HG03575 (cell line): Measurements from ENCODE around the gene CDC42BPG.

ENCODE experiments used
- ATAC-seq: cut with Tn5 transposase; IDR thresholded peaks from one replicate; pipeline ENCODE4 v1.9.1; 2021; ENCODE audit not compliant: unreplicated experiment, insufficient number of reproducible peaks, low FRiP score; ENCODE audit errors: extremely low read depth

The CDC42BPG gene, protein sequence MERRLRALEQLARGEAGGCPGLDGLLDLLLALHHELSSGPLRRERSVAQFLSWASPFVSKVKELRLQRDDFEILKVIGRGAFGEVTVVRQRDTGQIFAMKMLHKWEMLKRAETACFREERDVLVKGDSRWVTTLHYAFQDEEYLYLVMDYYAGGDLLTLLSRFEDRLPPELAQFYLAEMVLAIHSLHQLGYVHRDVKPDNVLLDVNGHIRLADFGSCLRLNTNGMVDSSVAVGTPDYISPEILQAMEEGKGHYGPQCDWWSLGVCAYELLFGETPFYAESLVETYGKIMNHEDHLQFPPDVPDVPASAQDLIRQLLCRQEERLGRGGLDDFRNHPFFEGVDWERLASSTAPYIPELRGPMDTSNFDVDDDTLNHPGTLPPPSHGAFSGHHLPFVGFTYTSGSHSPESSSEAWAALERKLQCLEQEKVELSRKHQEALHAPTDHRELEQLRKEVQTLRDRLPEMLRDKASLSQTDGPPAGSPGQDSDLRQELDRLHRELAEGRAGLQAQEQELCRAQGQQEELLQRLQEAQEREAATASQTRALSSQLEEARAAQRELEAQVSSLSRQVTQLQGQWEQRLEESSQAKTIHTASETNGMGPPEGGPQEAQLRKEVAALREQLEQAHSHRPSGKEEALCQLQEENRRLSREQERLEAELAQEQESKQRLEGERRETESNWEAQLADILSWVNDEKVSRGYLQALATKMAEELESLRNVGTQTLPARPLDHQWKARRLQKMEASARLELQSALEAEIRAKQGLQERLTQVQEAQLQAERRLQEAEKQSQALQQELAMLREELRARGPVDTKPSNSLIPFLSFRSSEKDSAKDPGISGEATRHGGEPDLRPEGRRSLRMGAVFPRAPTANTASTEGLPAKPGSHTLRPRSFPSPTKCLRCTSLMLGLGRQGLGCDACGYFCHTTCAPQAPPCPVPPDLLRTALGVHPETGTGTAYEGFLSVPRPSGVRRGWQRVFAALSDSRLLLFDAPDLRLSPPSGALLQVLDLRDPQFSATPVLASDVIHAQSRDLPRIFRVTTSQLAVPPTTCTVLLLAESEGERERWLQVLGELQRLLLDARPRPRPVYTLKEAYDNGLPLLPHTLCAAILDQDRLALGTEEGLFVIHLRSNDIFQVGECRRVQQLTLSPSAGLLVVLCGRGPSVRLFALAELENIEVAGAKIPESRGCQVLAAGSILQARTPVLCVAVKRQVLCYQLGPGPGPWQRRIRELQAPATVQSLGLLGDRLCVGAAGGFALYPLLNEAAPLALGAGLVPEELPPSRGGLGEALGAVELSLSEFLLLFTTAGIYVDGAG (N-terminal part only)

DNA sequence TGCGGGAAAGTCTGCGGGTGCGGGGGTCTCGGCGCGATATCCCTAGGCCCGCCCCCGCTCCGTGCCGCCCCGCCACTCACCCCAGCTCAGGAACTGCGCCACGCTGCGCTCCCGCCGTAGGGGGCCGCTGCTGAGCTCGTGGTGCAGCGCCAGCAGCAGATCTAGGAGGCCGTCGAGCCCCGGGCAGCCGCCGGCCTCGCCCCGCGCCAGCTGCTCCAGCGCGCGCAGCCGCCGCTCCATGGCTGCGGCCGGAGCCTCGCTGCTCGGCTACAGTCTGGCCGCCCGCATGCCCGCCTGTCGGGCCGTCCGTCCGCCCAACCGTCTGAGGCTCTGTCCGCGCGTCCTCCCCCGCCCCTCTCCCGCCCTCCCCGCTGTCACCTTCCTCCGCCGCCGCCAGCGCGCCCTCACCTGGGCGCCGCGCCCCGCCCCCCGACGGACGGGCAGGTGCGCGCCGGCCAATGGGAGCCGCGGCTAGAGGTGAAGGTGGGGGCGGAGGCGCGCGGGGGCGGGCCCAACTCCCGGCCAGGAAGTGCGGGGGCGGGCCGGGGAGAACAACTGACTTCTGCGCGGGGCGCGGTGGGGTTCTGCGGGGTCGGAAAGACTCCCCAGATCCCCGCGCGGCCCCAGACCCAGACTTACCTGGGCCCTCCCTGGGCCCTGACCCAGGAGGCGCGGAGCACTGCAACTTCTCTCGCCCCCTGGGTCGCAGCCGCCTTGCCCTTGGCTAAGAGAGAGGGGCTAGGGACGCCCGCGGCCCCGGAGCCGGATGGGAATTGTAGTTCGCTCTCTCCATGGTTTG is at the start of gene CDC42BPG:
Gene CDC42BPG, minus strand, starts transcription at position 324 of the 799 bp plus-strand sequence. Its CDS starts 84 bp downstream, at position 240.
- no peak for ATAC-seq

DNA sequence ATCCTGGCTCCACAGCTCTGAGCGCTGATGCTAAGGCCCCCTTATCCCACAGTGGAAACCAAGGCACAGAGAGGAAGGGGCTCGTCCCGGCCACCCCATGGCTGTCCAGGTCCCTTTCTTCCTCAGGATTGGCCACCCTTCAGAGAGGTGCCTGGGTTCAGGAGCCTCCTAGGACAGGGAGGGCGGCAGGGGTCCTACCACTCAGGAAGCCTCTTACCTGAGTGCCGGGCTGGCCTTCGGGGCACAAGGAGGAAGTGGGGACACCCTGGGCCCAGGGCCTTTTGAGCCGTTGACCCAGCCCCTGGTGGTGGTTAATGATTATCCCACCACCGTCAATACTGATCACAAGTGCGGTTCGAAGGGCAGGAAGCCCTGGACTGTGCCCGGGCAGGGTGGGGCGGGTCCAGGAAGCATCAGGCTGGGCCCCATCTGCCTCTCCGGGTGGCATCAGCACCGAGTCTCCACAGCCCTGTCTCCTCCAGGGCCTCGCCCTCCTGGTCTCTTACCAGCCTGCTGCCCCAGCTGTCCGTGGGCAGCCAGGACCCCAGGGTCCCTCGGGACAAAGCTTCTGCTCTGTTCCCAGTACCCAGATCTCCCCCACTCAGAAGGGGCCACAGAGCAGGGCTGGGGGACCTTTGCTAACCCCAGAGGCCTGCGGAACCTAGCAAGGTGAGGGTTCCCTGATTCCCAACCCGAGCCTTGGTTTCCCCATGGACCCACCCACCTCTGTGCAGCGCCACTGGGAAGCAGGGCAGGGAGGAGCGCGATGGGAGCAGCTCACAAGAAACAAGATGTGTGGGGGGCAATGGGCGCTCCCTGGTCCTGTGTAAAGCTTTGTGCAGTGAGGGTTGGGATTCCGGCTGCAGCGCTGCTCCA is 49.0 kb upstream of the CDC42BPG start:
- ATAC-seq: no peak

DNA sequence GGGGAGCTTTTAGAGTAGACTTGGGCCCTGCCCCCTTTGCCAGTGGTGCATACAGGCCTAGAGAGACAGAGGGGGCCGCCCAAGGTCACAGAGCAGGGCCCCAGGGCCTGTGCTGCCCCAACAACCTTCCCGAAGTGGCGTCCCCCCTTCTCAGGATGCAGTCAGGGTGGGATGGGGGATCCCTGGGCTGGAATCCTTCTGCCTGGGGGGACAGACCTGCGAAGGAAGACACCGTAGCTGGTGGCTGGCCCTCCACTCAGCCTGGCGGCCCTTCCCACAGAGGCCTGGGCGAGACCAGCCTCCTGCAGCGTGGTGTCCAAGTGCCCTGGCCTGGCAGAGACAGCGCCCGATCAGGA is 48.4 kb upstream of the CDC42BPG start:
- ATAC-seq: no peak

DNA sequence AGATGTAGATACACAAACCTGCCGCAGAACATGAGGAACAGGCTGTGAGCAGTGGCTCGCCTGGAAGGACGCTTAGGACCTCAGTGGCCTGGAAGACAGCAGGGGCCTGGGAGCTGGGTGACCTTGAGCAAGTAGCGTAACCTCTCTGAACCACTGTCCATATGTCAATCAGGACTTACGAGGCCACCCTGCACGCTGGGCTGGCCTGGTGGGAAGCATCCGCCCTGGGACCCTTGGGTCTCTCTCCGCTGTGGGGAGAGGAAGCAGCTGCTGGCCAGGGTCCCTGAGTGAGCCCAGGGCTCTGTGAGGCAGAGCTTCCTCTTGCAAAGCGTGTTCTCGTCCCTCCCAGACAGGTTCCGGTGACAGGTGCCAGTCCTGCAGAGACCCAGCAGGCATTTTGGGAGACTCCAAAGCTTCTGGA is 48.0 kb upstream of the CDC42BPG start:
- no peak for ATAC-seq

DNA sequence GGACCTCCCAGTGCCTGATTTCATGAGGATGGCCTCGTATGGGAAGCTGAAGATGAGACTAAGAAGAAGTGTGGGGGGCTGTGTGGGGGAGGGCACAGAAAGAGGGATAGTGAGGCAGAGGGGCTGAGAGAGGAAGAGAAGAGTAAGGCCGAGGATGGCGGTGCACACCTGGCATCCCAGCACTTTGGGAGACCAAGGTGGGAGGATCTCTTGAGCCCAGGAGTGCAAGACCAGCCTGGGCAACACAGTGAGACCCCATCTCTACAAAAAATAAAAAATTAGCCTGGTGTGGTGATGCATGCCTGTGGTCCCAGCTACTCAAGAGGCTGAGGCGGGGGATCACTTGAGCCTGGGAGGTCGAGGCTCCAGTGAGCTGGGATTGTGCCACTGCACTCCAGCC is 47.4 kb upstream of the CDC42BPG start:
- no peak for ATAC-seq

DNA sequence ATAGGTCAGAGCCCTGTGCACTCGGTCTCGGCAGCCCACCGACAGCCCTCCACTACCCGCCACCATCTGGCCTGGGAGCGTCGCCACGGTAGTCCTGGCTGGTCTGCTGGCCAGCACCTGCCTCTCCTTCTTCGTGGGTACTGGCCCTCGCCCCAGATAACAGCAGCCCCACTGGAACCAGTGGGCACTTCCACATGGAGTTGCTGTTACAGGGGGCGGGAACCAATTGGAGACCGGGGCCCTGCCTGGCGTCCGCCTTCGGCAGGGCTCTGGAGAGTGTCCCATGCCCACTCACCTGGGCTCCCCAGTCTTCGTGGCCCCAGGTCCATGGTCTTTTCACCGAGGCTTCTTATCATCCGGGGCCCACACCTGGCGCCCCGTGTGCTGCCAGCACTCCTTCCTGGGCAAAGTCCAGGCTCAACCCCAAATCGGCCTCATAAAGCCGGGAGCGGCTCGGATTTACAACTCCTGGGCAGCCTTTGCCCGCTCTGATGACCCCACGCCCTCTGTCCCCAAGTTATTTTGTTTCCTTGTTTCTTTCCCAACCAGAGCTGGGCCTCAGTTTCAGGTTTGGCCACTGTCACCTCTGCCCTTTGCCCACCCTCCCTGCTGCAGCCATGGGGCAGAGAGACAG is 46.9 kb upstream of the CDC42BPG start:
- ATAC-seq: no peak

DNA sequence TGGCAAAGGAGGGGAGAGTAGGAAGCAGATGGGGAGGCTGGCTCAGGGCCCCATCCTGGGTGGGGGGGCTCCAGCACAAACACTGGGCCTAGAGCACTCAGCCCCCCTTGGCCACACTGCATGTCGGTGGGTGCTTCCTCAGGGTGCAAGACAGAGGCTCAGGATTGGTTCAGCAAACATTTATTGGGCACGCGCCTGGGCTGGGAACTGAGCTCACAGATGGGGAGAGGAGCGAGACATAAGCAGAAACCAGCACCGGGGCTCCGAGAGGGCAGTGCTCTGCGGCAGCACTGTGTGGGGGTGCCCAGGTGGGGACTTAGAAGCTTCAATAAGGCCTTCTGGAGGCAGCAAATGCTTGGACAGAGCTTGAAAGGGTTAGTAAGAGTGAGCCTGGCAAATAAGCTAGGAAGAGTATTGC is 46.1 kb upstream of the CDC42BPG start:
- ATAC-seq: no peak

DNA sequence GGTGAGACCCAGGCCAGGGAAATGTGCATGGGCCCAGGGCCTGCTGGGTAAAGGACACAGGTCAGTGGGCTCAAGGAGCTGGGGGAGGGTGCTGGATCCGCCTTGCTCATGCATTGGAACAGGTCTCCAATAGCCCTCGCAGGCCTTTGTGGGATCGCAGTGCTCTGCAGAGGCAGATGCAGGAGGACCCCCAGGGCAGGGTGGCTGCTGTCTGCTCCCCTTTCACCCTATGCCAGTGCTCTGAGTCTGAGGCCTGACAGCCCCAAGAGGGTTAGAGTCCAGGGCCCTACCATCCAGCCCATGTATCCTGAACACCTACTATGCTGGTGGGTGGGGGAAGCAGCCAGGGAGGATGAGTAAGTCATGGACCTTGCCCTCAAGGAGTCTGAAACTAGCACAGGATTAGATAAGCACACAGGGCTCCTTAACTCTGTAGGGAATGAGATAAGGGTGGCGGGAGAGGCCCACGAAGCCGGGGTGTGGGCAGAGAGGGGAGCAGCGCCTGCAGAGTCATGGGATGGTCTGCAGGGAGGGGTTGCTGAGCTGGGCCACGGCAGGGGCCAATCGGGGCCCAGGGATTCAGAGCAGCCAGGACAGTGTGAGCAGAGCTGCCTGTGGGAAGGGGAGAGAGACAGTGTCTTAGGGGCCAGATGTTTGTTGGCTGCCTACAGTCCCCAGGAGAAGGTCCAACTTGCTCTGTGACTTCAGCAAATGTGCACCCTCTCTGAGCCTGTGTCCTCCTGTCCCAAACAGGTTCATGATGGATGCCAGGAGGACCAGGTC is 44.5 kb upstream of the CDC42BPG start:
- no peak for ATAC-seq

DNA sequence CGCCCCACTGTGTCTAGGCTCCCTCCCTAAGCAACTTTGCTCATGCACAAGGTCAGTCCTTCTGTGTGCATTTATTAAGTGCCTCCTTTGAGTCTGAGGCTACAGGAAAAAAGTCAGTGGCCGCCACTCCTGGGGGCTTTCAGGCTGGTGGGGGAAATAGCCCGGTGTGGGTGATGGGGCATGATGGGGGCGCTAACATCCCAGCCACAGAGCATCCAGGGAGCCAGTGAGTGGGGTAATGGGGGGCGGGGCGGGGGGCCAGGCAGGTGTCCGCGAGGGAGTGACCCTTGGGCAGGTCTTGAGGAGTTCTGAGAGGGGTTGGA is 43.9 kb upstream of the CDC42BPG start:
- ATAC-seq: no peak

DNA sequence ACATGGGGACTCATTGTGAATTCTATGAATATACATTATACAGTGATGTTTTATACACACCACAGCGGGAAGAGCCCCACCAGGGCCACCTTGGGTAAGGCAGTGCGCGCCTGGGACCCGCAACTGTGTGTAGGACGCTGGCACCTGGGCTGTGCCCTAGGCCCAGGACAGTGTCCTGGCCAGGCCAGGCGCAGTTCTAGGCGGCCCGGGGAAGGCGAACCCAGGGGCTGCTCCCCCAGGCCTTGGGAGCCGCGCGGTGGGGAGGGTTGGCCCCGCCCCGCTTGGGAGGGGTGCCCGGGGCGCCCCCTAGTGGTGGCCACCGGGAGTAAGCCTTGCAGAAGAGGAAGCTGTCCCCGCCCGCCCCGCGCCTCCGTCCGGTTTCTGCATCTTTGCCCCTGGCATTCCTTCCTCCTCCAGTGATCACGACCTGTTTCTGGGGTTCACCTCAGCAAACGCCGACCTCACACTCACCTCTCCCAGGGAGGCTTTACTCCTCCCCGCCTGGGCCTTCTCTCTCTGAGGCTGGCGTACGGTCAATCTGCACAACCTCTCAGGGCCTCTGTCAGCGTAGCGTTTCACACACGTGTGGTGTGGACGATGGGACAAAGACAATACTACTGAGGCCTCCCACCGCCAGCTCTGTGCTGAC is 43.4 kb upstream of the CDC42BPG start:
- ATAC-seq: no peak

DNA sequence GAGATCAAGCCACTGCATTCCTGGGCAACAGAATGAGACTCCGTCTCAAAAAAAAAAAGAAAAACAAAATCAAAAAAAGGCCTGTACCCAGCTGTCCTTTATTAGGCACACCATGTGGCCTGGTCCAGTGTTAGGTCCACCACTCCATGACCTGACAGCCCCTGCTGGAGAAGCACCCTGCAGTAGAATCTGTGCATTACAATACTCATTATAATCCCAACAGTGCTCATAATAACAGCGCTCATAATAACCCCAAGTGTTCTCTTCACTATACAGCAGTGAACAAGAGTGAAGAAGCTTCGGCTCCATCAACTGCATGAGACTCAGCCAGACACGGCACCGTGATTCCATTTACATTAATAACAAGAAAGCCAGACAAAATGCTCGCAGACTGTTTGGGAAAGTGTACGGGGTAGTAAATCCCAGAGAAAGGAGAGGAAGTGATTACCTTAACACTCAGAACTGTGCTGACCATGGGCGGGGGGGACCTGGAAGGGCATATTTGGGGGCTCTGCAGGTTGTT is 42.8 kb upstream of the CDC42BPG start:
- no peak for ATAC-seq

DNA sequence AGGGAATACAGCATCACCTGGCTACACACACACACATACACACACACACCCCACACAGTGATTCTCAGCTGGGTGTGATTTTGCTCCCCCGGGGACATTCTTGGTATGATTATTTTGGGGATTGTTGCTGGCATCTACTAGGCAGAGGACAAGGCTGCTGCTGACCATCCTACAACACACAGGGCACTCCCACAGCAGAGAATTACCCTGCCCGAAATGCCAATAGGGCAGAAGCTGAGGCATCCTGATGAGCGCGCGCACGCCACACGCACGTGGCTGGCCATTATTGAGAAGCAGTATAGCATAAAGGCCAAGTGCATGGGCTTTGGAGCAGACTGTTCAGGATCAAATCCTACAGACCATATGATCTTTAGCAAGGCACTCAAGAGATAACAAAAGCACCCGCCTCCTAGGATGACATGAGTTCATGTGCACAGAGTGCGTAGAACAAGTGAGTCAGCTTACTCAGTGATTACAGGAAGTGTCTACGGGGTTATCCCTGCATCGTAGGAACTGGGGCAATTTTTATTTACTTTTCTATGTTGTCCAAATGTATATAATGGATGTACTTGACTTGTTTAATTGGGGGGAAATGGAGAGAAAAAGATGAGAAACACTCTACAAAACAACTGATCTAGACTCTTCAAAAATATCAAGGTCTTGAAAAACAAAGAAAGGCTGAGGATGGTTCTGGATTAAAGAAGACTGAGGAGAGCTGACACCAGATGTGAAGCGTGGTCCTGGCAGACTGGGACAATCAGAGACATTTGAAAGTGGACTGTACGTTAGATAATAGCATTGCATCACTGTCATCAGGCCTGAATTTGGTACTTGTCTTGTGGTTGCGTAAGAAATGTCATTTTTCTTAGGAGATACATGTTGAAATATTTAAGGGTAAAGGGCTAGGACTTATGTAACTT is 41.2 kb upstream of the CDC42BPG start:
- no peak for ATAC-seq

DNA sequence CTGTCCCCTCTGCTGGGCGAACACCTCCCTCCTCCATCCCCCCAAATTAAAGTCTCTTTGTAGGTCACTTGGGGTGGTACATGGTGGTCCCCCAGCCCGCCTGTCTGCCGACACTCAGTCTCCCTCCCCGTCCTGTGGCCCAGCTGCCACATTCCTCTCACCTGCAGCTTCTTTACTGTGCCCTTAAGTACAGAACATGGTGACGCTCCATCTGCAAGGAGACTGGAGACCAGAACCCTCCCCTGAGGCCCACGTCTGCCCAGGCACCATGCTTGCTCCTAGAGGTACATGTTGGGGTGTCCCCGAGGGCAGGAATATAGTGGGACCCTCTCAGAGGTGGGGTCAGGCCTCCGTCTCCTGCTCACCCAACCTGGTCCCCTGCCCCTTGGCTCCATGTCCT is 39.6 kb upstream of the CDC42BPG start:
- no peak for ATAC-seq

DNA sequence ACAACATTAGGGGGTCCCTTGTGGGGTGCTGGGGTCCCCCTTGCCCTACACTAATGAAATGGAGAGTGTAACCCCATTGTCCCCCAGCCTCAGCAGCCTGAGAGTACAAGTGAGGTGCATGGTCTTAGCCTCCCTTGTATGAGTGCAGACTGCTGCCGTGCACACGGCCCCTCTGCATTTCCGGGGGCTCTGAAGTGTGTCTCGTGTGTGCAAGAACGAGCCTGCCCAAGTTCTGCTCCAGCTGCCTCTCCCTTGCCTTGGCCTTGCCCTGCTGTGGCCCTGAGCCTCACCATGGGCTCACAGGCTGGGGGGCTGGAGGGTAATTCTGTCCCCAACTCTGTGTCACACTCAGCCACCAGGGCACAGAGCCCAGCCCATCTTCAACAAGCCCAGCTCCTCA is 39.1 kb upstream of the CDC42BPG start:
- no peak for ATAC-seq

DNA sequence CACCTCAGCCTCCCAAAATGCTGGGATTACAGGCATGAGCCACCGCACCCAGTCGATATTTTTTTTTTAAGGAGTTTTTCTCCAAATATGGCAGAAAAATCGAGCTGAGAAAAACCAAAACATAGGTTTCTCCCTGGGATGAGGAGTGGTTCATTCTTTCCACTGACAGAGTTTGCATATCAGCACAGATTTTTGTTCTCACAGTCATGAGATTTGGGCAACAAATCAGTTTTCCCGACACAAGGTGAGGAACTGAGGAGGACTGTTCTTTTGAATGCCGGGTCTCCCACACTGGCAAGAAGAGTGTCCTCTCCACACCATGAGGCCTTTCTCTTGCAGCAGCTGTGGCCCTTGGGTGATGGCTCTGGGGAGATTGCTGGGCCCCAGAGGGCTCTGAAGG is 37.8 kb upstream of the CDC42BPG start:
- ATAC-seq: no peak
